Fibroblast of skin of back (primary cell): ENCODE measurements around the gene KCNQ2.
"Not testable (repeated sequence)": the region's sequence is repeated elsewhere in the genome, so short reads cannot be mapped to it uniquely, and the experiment has no call there.

Experiments used
- DNase-seq: peaks from one replicate; pipeline ENCODE4 v3.0.0-alpha.2; 2013

KCNQ2 gene

GRCh38 chr20:63384336-63384735 lies 88.1 kb downstream of the KCNQ2 start:
- no peak for DNase-seq

- DNase-seq: no peak
Observed at GRCh38 chr20:63383556-63383955, 88.9 kb downstream of the KCNQ2 start.

- DNase-seq: no peak
Observed at GRCh38 chr20:63382551-63383300, 89.7 kb downstream of the KCNQ2 start.

- no peak for DNase-seq
Observed at GRCh38 chr20:63381781-63382431, 90.5 kb downstream of the KCNQ2 start.

- DNase-seq: no peak
Observed at GRCh38 chr20:63380346-63380870, 92.0 kb downstream of the KCNQ2 start.

GRCh38 chr20:63379872-63380271 lies 92.6 kb downstream of the KCNQ2 start:
- DNase-seq: not testable (repeated sequence)

- DNase-seq: no peak
Observed at GRCh38 chr20:63379296-63379695, 93.2 kb downstream of the KCNQ2 start.

- DNase-seq: no peak
Observed at GRCh38 chr20:63378626-63379025, 93.8 kb downstream of the KCNQ2 start.

GRCh38 chr20:63377951-63378381 lies 94.5 kb downstream of the KCNQ2 start:
- DNase-seq: no peak

- DNase-seq: no peak
Observed at GRCh38 chr20:63377256-63377941, 95.1 kb downstream of the KCNQ2 start.

GRCh38 chr20:63376283-63377250 lies 95.9 kb downstream of the KCNQ2 start:
- DNase-seq: no peak

GRCh38 chr20:63375438-63375837 lies 97.0 kb downstream of the KCNQ2 start:
- DNase-seq: no peak

- no peak for DNase-seq
Observed at GRCh38 chr20:63374504-63374903, 98.0 kb downstream of the KCNQ2 start.

GRCh38 chr20:63373996-63374395 lies 98.5 kb downstream of the KCNQ2 start:
- no peak for DNase-seq

- no peak for DNase-seq
Observed at GRCh38 chr20:63372971-63373885, 99.2 kb downstream of the KCNQ2 start.

- DNase-seq: no peak
Observed at GRCh38 chr20:63371291-63371865, 101.1 kb downstream of the KCNQ2 start.

GRCh38 chr20:63370618-63371187 lies 101.8 kb downstream of the KCNQ2 start:
- DNase-seq: no peak

- DNase-seq: no peak
Observed at GRCh38 chr20:63369724-63370617, 102.5 kb downstream of the KCNQ2 start.

GRCh38 chr20:63369024-63369530 lies 103.4 kb downstream of the KCNQ2 start:
- DNase-seq: no peak
